Gastrocnemius medialis (tissue), 4 donors: Measurements from ENCODE around the gene PARVA.

Source experiments
- CTCF ChIP-seq, 5 experiments: fragments of 450-650 bp in 3 of 5; fragments of 200-600 bp in 2 of 5; sonication (generic) in 2 of 5; IDR thresholded peaks in 4 of 5; conservative IDR thresholded peaks in 1 of 5; 1 replicate in 4 of 5; 2 replicates in 1 of 5; pipeline ENCODE4 v1.5.1; 2016 to 2019; ENCODE audit warnings: antibody characterized with exemption in 5 of 5, mild to moderate bottlenecking in 3 of 5, moderate library complexity in 3 of 5
- POLR2A ChIP-seq, 2 donors: fragments of 450-650 bp; IDR thresholded peaks; one replicate each; pipeline ENCODE4 v1.6.1; 2017; ENCODE audit warnings: antibody characterized with exemption in 2 of 2, mild to moderate bottlenecking in 2 of 2, moderate library complexity in 2 of 2

GRCh38 chr11:12506404-12506921 lies 129.1 kb downstream of the PARVA start:
- TF ChIP-seq POLR2A (IDR thresholded peaks at IDR 0.05) (no peak), CTCF (IDR thresholded peaks at IDR 0.05 in 4 of 5, conservative IDR thresholded peaks at IDR 0.05 in 1 of 5) (no peak)
